GM21723 (cell line): ENCODE measurements around the gene BACH2.
"Not testable (repeated sequence)": the region's sequence is repeated elsewhere in the genome, so short reads cannot be mapped to it uniquely, and the experiment has no call there.

Experiments used
- ATAC-seq: cut with Tn5 transposase; IDR thresholded peaks from one replicate; pipeline ENCODE4 v1.9.1; 2021; ENCODE audit warnings: mild to moderate bottlenecking, moderate library complexity; ENCODE audit not compliant: unreplicated experiment

BACH2 gene

DNA sequence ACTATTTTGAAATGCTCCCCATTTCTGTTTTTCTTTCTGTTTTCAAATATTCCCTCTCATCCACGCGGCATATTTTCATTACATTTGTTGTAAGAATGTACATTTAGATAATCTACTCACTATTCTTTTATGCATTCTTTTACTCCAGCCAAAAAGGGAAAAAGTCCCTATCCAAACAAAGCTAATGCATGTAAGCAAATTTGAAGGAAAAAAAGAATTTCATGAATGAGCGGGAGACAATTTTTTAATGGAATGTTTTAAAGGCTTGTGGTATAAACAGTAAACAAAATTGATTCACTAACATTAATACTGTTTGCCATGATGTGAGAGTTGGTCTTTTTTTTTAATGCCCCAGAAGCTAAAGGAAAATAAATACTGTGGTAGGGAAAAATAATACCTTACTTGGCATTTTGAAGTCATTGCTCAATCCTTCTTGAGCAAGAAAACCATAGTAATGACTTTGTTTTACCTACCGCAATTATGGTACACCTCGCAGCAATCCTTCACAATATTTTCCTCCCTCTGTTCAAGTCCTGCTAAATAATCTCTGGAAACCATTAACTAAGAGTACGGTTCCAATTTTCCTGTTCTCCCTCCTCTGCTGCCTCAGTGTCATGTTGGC, 79.0 kb downstream of the BACH2 start:
- no peak for ATAC-seq

DNA sequence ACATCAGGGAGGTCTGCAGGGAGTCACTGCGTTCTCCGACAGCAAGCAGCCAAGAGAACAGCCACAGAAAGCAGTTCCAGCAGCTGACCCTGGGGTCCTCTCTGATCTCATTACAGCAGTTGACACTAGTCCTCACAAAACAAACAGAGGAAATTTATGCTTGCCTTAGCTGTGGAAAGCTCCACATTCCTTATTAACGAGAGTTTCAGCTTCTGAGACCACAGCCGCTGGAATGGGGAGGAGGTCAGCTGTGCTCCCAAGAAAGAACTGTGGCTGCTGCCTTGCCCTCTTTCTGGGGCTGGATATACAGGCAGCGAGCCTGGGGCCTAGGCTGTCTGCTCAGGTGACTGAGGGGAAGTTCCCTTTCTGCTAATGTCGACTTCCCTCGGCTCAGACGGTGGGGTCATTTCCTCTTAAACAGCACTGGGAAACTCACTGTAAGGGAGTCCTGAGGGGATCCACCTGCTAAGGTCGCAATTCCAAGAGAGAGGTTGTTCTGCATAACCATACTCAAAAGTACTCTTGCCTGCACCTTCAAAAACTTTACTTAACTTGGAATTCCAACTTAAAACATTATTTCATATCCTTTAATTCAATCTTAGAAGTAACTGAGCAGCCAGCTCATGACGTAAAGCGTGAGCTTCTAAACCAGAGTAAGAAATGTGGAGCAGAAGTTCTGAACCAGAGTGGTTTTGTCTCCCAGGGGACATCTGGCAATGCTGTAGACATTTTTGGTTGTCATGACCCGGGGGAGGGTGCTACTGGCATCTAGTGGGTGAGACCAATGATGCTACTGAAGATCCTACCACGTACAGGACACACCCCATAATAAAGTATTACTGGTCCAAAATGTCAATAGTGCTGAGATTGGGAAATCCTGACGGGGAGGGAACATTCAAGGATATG, 80.3 kb downstream of the BACH2 start:
- peak; percentile 68 for ATAC-seq

DNA sequence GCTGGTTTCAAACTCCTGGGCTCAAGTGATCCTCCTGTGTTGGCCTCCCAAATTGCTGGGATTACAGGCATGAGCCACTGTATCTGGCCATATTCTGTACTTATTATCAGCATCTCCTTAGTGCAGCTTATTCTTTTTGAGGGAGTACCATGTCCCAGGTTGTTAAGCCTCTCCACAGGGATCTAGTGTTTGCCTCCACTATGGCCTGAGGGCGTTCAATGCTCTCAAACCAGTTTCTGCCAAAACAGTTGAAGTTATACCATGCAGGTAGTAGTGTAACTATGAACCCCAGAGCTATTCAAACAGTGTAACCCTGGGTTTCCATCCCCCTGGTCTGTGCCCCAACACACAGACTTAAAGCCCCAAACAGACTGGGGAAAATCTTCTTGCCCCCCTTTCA, 81.7 kb downstream of the BACH2 start:
- ATAC-seq = no peak

DNA sequence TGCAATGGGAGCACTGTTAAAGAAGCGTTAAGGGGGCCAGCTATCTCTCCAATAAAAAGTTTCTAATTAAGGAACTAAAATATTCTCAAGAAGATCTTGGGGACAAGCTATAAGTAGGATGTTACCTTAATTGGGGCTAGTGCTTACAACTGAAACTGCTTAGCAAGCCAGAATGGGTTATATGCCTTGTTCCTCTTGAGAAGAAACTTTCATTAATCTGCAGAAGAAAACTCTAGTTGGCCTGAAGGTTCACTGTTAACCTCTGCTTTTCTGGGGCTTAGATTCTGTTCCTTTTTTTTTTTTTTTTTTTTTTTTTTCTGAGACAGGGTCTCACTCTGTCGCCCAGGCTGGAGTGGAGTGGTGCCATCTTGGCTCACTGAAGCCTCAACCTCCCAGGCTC, 82.2 kb downstream of the BACH2 start:
- ATAC-seq = no peak

DNA sequence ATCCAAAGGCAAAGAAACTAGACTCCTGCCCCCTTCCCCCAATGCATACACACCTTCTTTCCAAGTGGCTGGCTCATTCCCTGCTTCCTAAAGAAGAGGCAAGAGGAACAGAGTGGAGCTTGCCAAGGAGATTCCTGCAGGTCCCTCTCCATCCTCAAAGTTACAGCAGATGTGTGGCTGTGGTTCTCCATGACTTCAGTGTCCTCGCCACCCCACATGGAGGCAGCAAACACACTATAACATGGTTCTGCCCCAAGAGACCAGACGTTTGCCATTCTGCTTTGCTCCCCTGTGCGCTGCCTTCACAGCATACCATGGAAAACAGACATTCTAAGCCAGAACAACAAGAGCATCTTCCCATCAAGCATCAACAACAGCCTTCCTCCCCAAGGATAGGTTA, 84.4 kb downstream of the BACH2 start:
- no peak for ATAC-seq

DNA sequence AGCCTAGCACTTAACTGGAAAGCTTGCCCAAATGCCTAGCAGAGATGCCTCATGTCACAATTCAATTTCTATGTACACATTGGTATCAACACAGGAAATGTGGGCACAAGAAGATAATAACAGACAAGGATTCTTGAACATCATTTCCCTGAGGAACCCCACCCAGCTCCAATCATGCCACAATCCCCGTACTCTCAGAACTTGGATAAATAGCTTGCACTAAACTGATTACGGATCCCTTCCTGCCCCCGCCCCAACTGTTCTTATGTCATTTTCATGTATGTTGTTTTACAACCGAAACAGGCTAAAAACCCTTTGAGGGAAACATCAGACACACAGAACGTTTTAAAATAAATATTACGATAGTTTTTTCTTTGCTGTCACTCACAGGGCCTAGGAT, 87.1 kb downstream of the BACH2 start:
- ATAC-seq = no peak

DNA sequence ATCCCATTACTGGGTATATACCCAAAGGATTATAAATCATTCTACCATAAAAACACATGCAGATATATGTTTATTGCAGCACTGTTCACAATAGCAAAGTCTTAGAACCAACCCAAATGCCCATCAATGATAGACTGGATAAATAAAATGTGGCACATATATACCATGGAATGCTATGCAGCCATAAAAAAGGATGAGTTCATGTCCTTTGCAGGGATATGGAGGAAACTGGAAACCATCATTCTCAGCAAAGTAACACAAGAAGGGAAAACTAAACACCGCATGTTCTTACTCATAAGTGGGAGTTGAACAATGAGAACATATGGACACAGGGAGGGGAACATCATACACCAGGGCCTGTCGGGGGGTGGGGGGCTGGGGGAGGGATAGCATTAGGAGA, 88.0 kb downstream of the BACH2 start:
- ATAC-seq = not testable (repeated sequence)

DNA sequence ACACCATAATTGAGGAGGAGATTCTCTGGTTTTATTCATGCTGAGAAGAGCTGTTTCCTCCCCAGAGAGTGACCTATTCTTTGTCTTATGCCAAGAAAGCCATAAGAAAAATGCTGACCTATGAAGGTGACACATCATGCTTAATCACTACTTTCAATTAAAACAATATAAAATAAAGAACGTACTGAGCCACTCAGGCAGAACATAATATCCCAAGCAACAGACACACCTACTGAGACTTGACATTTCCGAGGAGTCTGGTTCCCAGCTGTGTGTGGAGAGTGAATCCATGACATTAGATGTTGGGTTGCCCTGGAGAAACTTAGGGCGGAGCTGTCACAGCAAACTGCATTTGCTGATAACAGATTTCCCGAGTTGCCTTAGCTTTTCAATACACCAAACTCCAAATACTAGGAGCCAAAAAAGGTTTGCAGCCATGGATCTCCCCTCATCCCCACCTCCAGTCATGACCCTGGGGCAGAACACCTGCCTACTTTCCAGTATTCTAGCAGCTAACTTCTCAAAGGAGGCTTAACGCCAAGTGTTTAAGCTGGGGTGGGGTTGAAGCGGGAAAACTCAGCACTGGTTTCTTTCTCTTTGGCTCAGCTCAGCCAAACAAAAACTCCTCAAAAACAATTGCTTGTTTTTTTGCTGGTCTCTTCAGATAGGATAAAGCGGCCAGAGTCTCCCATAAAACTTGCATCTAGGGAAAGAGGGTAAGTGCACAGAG, 92.2 kb downstream of the BACH2 start:
- no peak for ATAC-seq

DNA sequence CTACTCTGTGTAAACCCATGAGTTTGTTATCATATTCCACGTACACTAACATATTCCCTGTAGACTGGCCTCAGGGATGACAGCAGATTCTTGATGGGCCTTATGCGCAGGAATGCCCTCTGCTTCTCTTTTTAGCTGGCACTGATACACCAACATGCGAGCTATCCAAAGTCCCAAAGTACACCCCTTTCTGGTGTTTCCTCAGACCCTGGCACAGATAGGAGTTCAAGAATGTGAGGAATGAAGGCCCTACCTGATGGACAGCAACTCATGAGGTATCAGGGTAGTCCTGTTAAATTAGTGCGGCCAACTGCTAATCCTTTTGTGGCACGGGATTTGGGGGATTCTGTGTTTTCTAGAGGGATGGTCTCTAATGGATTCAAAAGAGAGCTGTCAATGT, 93.0 kb downstream of the BACH2 start:
- no peak for ATAC-seq

DNA sequence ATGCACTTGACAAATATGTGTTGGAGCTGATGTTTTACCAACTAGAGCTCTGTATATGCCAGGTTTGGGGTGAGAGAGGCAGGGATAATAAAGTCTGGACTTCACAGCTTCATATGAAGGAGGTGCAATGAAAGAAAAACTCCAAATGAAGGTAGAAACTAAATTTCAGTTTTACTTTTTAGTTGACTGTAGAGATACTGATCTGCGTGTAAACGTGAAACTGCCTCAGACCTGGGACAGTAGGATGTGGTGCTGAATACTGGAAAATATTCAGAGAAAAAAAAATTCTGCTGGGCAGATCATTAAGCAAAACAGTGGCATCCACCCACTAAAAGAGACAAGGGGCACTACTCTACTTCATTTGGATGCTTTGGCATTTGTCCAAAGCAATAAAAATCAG, 94.5 kb downstream of the BACH2 start:
- no peak for ATAC-seq

DNA sequence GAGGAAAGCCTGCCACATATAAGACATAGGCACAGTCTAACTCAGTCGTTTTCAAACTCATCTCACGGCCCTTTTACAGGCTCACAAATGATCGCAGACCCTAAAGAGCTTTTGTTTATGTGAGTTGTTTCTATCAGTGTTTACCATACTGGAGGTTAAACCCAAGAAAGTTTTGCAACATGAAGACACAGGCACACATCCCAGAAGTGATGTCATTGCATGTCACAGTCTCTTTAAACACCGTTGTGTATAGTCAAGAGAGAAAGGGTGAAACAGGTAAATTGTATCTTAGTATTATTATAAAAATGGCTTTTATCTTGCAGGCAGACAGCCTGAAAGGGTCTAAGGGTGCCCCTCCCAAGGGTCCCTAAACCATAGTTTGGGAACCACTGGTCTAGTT, 96.7 kb downstream of the BACH2 start:
- no peak for ATAC-seq

DNA sequence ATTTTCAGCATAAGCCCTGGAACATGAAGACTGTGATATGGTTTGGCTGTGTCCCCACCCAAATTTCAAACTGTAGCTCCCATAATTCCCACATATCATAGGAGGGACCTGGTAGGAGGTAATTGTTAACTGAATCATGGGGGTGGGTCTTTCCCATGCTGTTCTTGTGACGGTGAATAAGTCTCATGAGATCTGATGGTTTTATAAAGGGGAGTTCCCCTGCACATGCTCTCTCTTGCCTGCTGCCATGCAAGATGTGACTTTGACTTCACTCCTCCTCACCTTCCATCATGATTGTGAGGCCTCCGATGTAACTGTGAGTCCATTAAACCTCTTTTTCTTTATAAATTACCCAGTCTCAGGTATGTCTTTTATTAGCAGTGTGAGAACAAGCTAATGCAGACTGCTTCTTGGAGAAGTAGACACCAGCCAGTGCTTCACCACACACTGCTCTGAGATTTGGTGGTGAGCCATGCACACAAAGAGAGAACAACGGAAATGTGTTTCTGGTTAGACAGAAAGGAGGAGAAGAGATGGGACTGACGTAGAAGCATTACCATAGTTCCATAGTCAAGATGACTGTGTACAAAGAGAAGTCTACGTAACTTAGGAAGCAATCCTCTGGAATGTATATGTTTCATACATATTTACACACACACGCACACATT, 97.8 kb downstream of the BACH2 start:
- no peak for ATAC-seq

DNA sequence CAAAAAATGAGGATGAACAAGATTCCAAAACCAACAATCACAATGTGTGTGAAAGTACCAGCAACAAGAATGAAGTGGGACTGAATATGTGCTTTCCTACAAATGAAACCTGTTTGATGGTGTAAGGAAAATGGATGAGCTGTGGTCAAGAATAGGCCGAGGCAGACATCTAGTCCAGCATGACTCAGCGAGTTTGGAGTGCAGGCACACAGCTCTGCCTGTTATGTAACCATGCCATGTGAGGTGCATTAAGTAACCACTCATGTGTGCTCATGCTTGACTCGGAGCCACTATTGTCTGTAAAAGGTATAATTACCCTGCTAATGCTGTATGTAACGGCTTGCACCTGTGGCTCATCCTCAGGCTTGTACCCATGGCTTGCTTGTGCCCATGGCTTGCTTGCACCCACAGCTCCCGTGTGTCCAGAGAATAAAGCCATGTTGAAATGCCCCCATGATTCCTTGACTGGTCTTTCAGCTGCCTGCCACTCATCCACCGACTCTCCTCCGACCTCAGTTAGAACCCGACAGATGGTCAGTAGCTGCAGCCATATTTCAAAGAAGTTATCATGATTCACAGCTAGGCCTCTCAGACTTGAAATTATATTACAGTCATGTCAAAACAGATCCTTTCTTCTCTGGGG, 98.7 kb downstream of the BACH2 start:
- ATAC-seq = no peak

DNA sequence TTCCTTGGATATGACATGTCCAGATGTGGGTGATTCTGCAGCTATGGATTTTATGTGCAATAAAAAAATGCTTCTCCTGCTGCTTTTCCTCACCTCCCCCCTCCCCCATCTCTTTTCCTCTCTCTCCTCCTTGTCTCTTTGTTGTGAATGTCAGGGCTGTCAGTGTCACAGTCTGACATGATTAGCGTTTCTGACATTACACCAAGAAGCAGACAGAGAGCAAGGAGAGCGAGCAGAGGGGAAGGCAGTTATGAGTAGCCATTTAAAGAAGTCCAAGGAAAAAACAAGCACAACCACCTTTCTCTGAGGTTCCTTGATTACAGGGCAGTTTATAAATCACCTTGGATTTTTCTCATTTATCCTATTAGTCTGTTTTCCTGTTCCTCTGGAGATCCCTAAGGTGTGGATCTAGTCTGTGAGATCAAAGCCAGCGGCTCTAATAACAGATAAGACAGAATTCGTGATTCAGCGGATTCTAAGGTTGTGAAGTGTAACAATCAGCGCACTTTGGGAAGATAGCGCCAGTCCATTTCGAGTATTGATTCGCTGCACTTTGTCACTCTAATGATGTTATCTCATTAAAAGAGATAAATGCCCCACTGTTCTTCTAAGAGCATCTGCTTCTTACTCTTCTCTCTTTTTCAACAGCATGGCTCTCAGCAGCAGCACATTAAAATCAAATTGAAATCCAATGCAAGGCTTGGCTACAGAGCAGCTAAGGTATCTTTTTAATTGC, 101.4 kb downstream of the BACH2 start:
- no peak for ATAC-seq

DNA sequence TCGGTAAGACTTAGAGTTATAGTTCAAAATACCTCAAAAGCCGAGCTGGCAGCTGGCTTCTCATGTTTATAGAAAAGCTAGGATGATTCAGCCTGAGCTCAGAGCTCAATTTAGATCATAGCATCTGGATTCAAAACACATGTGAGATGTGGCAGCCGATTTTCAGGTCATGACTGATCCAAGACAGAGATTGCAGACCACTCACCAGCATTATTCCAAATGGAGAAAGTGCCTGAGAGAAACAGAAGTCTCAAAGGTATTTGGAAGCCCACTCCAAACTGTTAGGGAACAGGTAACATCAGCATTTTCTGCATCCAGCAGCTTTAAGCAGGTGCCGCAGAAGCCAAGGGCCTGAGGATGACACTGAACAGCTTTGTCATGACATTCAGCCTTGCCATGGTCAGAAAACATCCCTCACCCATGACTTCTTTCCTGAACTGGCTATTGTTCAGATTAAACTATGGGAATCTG, 102.2 kb downstream of the BACH2 start:
- no peak for ATAC-seq

DNA sequence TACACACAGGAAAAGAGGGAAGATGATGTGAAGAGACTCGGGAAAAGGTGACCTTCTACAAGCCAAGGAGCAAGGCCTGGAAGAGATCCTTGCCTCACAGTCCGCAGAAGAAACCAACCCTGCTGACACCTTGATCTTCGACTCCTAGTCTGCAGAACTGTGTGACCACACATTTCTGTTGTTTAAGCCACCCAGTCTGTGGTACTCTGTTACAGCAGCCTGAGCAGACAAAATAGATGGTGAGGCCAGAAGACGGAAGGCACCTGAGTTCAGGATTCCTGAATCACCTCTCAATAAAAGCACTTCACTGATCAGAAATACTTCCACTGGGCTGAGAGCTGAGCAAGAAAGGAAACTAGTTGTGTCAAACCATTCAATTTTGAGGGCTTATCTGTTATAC, 103.3 kb downstream of the BACH2 start:
- ATAC-seq = no peak

DNA sequence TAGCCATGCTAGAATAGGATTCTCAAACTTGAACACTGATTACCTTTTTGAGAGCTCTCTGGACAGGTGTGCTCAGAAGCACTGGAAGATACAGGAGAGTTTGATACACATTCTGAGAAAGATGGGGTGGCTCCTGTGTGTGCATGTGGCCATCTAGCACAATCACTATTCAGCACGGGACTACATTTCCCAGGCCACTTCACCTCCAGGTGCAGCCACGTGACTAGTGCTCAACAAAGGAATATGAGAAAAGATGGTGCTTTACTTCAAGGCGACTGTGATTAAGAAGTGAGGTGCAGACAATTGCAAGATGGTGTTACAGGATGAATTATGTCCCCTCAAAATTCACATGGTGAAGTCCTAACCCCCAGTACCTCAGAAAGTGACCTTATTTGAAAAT, 103.8 kb downstream of the BACH2 start:
- ATAC-seq = no peak

DNA sequence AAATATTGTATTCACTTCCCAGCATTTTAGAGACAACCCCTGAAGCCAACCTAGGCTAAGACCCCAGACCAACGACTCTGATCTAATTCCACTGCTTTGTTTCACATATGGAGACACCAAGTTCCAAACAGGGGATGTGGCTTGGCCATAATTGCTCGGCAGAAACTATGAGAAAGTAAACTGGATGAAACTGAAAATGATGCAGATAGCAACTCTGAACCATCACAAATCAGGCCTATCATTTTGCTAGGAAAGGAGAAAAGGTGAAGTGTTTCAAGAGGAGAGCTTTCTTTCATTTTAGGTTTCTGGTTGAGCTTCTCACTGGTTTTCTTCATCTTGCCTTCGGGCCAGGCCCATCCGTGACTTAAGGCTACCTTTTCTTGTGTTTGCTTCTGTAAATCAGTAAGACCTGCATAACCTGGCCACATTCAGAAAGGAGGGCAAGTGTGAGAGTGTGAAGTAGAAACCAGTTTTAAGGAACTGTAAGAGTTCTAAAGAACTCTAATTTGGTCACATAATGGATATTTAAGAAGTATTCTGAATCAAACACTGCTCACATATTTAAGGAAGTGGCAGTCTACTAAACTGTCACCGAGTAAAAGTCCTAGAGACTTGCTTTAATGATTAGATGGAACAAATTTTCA, 105.8 kb downstream of the BACH2 start:
- no peak for ATAC-seq

DNA sequence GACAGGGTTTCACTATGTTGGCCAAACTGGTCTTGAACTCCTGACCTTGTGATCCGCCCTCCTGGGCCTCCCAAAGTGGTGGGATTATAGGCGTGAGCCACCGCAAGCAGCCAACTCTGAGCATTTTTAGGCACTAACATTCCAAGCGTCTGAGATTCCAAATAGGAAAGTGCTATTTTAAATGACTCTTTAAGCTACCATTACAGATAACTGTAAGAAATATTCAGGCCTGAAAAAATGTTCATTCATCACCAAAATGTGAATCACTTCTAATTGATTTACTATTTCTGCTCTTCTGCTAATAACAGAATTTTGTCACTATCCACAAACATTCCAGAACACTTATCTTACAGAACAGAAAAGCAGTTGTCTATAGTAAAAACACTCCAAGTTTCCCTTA, 106.5 kb downstream of the BACH2 start:
- no peak for ATAC-seq
